IMR-90 (cell line): Measurements from ENCODE around the gene CLDN24.

ENCODE experiments used
- BHLHE40 ChIP-seq: fragments of 150-350 bp; IDR thresholded peaks from 2 replicates; pipeline ENCODE4 v1.6.1; 2016; ENCODE audit warnings: mild to moderate bottlenecking, low read depth, low read length
- CTCF ChIP-seq: conservative IDR thresholded peaks from 2 replicates; pipeline ENCODE4 v1.5.1; 2012; ENCODE audit warnings: mild to moderate bottlenecking, low read depth, low read length, improper control_type of control experiment
- MXI1 ChIP-seq: IDR thresholded peaks from 2 replicates; pipeline ENCODE4 v1.6.1; 2012; ENCODE audit warnings: low read depth, mild to moderate bottlenecking, low read length, moderate library complexity, borderline replicate concordance
- POLR2A ChIP-seq: IDR thresholded peaks from 2 replicates; pipeline ENCODE4 v1.6.1; 2012; ENCODE audit warnings: mild to moderate bottlenecking, low read depth, low read length
- RCOR1 ChIP-seq: IDR thresholded peaks from 2 replicates; pipeline ENCODE4 v1.6.1; 2012; ENCODE audit warnings: mild to moderate bottlenecking, low read length, improper control_type of control experiment; ENCODE audit not compliant: insufficient replicate concordance
- RFX5 ChIP-seq: IDR thresholded peaks from 2 replicates; pipeline ENCODE4 v1.8.0; 2012; ENCODE audit warnings: low read depth, mild to moderate bottlenecking, low read length, moderate library complexity
- USF2 ChIP-seq: fragments of 150-350 bp; IDR thresholded peaks from 2 replicates; pipeline ENCODE4 v1.6.1; 2017; ENCODE audit warnings: mild to moderate bottlenecking, antibody characterized with exemption, low read length, low read depth

GRCh38 chr4:183314336-183314735 lies 7.9 kb downstream of the CLDN24 start:
- TF ChIP-seq BHLHE40 (no peak), USF2 (no peak), POLR2A (no peak), CTCF (no peak), RCOR1 (no peak), RFX5 (no peak), MXI1 (no peak)
